Stimulated activated CD4-positive, alpha-beta T cell treated with anti-CD3 and anti-CD28 coated beads, TNF-alpha, amount 100 ng/mL, for 24 hours (primary cell): ENCODE results near the gene SLX4IP.

Source experiments
- DNase-seq, 3 experiments: peaks; one replicate each; pipeline ENCODE4 v3.0.0-alpha.2; 2020; ENCODE audit warnings: low read depth in 3 of 3

The SLX4IP gene

DNA sequence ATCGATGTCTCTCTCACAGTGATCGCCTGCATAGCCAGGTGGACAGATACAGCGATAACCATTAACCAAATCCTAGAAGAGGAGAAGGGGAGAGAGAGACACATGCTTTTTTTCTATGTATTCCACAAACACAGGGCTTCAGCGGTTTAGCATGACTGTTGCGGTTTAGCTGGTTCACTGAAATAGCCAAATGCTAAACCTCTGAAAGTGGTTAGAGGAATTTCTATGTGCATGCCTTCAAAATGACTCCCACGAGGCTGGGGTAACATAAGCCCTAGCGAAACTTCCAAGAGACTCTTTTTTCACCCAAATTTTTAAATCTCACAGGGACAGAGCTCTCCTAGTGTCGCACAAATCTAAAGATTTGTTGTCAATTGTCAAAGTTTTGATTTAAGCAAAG, 213.5 kb downstream of the SLX4IP start:
- DNase-seq = no peak

DNA sequence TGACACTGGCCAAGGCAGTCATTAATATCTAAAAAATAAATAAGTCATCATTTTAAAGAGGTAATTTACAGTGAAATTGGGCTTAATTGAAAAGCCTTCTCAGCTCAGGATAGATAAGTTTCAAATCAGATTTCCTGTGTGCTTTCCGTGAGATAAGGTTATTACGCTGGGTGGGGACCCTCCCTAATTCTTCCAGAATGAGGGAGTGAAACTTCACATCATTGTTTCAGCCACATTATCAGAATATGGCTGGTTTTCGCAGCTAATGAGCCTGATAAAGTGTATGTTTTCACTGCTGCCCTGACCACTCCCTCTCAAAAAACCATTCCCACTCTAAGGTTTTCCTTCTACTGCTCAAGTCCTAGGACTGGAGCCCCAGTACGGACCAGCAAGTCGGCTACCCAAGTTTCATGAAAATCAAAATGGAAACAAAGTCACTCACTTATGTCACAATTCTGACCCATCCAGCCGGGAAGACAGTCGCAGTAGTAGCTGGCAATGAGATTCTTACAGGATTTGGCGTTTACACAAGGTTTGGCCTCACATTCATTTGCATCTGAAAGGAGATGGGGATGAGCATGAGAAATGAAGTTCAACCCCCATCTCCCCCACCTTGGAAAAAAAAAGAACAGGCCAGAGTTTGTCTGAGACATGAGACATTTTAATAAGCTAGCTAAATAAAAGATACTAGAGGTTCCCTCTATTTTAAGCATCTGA, 214.1 kb downstream of the SLX4IP start:
- DNase-seq = no peak

DNA sequence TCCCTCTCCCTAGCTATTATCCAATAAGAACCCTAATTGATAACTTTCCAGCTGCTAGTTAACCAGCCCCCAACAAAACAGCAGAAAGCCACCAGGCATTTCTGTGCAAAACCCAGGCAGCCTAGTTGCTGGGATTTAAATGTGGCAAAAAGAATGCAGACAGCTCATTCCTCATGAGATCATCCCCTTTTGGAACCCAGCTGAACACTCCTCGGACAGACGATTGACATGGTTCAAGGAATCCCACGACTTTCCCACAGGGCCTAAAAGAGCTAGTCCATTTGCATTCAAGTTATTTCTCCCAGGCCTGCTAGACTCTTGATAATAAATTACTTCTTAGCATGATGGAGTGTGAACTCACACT, 214.7 kb downstream of the SLX4IP start:
- no peak for DNase-seq

DNA sequence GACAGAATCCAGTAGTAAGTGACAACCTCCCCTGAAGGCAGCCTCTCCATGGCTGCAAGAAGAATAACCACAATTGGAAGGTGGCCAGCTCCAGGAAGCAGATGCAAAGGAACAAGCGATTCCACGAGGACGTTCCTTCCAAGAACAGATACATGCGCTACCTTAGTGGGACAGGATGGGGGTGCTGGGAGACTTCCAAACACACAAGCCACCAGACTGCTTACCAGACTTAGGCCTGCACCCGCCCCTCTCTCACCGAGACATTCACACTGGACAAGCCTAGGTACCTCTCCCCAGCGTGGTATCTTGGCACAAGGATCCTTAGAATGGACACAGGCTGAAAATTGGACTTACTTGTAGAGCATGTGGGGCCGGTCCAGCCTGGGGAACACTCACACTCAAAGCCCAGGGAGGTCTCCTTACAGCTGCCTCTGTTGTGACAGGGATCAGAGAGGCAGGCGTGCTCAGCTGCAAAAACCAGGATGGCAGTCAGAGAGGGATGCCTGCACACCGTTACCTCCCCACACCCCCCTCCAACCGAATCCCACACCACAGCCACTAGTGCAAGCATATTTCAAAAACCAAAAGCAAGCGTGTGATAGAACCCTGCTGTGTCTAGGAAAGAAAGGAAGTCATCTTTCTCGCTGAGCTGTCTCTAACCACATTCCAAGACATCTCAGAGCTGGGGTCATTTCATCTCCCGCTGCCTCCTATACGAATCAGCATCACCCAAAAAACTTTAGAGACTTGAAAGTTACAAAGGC, 216.3 kb downstream of the SLX4IP start:
- DNase-seq = no peak

DNA sequence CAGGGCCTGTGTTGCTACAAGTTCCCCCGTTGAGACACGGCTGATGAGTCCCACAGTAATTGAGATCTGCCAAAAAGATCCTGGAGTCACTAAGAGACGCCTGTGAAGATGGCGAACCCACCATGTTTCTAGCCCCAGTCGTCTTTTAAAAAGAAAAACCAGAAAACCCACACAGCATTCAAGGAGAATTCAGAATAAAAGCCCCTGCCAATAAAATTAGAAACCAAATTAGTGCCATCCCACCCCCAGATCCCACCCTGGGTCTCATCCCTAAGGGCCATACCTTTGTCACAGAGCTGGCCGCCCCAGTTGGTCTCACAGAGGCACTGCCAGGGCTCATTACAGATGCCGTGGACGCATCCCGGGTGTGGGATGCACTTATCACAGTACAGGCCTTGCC, 217.1 kb downstream of the SLX4IP start:
- DNase-seq = no peak

DNA sequence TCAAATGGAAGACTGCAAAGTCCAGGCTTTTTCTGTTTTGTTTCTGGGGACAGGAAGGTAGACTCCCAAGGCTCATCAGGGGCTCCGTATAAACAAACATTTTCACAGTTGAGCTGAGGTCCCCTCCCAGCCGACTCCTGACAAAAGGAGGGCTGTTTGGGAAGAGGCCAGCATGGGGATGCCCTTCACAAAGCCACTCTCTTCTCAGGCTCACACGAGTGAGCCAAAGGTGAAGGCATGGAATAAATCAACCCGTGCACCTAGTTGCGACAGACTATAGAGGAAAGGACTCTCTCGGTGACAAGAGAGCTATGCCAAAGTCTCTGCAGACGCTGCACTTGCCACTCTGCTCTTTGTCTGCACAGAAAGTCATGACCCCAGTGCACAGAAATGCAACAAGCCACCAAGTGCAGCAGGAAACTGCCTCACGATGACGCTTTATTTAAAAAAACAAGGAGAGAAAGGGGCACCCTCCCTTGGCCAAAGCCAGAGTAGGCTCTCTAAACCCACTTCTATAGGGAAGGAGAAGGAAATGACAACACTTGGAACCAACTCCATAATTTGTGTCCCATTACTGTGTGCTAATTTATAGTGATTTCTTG, 217.7 kb downstream of the SLX4IP start:
- no peak for DNase-seq

DNA sequence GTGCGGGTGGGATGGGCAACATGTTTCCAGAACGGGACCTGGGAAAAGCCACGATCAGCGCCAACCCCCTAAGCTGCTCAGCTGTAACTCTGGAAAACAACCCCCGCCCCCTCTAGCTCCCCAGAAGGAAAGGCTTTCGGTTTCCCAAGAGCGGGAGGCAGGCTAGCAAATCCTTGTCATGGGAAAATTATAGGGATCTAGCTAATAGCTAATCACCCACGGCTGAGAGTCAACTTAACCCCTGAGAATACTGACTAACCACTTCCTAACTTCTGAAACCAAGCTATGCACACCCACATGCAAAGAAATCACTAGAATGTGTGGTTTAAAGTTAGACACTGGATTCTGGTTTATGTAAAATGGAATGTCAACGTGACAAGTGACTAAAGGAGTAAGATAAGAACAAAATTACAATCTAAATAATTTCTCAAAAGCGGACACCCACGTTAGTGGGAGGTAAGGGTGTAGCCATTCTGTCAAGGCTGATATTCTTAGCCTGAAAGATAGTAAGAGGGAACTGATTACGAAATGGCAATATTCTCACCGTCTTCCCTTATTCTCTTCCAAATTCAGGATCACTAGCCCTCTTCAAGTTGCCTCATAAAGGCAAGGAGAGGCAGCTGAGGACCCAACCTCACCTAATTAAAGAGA, 218.6 kb downstream of the SLX4IP start:
- no peak for DNase-seq

DNA sequence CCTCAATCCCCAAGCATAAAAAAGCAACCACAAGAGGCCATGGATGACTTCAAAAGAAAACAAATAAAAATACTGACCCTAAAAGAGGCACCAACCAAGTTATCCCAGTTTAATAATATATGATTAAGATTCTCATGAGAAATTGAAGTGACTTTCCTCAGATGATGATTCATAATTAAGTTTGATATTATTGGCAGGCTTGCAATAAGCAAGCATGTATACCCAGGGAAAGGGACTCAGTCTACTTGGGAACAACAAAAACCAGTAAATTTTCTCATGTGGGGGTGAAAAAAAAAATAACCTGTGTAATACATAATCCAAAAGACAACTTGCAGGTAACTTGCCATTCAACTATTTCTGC, 219.1 kb downstream of the SLX4IP start:
- no peak for DNase-seq

DNA sequence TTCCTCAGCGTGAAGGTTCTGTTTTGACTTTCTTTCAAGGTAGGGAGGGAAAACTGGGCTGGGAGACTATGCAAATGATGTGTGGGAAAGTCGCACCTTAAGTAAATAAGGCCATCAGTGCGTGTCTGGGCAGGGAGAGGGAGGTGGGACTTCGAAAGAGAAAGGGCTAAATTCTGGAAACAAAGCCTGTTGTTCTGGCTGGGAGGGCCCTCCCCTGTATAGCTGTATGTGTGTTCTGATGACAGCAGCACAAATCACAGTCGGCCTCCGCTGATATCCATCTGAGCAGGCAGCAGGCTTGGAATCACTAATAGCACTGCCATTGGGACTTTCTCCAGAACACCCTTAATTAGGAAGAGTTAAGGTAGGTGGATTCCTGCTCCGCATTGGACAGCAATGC, 219.5 kb downstream of the SLX4IP start:
- DNase-seq = no peak

DNA sequence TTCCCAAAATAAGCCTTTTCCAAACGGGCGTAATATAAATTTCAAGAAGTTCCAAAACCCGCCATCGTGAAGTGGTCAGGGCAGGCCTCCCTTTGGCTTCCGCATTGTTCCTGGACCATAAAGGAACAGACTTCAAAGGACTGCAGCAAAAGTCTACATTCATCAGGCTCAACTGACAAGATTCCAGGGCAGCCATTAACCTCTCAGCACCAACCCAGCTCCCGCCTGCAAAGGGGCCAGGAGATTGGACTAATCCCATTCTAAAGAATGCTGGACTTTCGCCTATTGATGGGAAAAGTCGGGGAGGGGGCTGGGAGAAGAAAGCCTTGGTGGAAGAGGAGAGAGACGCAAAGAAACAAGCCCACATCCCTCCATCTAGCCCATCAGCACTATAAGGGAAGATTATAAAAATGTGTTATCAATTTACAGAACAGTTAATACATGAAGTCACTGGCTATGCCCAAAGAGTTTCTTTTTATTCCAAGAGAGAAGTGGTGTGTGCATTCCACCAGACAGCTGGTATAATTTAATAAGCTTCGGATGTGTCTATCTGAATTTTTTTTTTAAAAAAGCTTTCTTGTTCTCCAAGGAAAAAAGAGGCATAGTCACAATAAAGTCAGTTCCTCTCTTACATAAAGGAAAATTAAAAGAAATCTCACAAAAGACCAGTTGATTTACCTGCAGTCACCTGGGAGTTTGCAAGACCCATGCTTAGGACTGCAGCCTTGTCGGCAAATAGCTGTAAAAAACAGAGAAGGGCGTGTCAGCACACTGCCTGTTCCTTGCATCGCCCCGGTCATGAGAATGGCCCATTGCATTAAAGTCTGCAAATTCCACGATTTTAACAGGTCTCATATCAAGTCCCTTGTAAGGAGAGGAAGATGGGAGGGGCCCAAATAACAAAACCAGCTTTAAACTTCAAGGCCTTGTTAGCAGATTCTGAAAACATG, 220.9 kb downstream of the SLX4IP start:
- DNase-seq = no peak

DNA sequence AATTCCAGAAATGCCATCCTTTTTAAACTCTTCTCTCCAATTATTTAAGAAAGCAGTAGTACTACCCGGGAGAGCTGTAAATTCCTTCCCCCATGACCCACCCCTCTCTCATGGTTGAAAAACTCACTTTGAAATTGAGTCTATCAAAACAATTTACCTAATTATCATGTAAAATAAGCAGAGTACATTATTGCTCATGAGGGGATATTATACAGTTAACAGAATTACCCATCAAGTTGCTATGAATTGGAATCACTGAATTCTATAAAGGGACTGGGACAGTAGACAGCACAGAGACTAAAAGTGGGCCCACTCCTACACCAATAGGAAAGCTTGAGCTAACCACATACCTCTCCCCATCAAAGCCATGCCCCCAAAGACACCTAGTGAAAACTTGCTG, 222.3 kb downstream of the SLX4IP start:
- no peak for DNase-seq

DNA sequence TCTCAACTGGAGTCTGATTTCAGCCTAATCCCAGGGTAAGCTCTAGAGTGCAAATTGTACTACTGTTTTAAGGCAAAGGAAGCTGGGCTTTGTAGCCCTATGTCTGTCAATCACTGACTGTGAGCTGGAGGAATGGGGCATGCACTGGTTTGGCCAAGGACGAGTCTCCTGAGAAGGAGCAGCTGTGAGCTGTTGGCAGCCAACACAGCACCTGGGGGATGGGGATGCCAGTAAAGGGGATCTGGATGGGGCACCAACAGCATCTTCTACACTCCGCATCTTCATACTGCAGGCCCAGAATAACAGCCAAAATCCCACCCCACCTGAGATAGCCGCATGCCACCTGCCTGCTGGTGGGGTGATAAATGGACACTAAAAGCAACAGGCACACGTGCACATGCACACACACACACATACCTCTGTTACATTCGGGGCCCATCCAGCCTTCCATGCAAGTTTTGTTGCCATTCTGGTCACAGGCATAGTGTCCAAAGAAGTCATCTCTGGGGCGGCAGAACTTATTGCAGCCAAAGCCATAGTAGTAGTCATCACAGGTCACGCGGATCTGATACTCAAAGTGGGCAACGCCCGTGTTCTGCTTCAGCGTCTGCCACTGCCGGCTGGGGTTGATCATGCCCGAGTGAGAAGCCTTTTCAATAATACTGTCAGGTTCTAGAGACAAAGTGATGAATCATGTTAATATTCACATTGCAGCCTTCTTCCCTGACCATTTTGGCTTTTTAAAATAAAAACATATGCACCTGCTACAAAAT, 223.1 kb downstream of the SLX4IP start:
- no peak for DNase-seq

DNA sequence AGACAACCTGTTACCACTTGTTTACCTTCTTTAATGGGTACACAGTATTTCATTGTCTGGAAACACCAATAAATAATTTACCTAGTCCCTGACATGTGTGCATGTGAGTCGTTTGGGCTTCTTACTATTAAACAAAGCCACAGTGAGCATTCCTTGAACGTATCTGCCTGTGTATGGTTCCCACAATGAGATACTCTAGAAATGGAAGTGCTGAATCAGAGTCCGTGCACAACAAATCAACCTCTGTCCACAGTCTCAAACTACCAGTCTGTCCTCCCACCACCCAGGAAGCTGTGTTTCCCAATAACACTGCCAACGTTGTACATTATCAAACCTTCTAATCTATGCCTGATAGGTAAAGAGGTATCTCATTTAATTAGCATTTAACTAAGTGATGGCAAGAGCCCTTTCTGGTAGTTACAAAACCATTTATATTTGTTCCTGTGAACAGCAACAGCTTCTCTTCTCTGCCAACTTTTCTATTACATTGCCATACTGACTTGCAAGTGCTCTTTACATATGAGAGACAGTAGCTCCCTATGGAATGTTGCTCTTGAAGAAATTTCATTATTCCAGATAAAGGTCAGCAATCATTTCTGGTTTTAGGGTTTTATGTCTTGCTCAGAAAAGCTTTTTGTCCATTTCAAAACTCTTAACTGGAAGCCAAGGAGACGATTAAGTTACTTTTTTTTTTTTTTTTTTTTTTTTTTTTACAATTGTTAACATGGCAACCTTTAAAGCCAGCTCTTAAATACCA, 223.9 kb downstream of the SLX4IP start:
- no peak for DNase-seq

DNA sequence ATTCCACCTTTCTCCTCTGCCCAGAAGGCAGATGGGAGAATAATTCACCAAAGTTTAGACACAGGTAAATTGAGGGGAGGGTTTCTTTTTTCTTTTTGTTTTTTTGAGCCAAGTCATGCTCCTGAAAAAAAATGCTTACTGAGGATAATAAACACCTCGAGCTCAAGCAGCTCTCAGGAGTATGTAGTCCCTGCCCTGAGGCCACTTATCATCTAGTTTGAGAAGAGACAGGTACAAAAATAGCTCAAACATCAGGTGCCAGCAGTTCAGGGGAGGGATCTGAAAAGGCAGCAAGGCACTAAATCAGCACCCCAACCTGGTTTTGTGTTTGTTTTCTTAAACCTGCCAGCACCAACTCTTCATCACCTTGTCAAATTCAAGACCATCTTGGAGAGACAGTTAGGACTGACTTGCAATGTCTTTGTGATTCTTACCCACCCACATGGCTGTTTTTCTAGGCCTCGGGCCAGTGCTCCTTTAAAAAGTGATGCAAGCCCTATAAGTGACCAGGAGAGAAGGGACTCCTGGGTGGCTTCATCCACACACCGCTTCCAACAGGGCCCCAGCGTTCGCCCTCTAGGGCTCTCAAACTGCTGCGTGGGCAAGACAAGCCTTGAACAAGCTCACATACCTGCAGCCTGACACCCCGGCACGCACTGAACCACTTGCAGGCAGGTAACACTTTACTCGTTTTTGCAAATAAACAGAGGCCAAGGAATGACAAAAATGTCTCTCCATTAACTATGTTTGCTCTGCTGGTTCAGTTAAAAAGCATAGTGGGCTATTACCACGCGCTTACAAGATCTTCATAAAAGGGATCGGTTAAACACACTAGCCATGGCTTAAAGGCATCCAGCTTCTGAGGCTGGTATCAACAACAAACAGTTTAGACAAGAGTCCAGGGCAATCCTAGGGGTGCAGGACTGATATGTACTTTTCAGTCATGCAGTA, 224.8 kb downstream of the SLX4IP start:
- no peak for DNase-seq

DNA sequence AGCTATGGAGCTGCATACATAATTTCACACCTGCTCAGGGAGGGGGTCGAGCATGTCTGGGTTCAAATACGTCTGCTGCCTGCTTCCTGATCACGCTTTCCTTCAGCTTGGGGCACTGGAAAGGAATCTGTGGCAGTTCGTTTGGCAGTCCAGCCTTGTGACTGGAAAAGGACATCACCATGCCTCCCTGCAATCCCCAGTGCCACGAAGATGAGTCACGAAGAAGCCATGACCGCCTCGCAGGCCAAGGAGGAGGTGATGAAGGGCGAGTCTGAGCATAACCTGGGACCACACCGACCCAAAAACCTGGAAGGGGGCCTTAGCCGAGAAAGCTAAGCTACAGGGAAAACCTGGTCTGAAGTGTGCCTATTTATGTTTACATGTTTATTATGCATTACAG, 225.6 kb downstream of the SLX4IP start:
- no peak for DNase-seq

DNA sequence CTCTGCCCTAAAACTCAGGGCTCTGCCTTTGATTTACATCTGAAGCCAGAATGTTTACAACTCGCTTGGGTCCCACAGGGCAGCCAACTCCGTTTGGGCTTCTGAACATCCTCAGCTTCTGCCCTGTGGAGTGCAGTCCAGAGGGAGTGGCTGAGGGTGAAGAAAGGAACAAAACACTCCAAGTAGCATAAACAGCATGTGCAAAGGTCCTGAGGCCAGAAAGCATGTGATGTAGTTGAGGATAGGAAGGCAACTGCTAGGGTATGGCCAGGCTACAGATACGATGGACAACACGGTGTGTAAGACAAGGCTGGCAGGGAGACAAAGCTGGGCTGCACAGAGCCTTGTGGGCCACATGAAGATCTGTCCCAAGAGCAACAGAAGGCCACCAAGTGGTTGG, 226.2 kb downstream of the SLX4IP start:
- no peak for DNase-seq

DNA sequence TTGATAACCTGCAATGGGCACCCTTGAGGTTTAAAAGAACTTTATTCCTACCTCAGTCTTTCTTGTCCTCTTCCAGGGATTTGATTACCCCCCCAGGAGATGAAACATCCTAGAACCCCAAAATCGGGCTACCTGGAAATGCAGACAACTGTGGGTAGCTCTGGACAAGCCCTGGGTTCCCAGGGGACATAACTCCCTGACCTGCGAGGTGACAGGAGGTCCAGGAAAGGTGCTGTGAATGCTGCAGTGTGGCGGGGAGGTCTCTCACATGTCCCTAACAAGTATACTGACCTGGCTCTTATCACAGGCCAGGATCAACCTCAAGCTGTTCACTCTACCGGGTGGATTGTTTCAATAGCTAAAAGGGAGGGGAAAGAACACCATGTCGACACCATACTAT, 227.0 kb downstream of the SLX4IP start:
- DNase-seq = no peak

DNA sequence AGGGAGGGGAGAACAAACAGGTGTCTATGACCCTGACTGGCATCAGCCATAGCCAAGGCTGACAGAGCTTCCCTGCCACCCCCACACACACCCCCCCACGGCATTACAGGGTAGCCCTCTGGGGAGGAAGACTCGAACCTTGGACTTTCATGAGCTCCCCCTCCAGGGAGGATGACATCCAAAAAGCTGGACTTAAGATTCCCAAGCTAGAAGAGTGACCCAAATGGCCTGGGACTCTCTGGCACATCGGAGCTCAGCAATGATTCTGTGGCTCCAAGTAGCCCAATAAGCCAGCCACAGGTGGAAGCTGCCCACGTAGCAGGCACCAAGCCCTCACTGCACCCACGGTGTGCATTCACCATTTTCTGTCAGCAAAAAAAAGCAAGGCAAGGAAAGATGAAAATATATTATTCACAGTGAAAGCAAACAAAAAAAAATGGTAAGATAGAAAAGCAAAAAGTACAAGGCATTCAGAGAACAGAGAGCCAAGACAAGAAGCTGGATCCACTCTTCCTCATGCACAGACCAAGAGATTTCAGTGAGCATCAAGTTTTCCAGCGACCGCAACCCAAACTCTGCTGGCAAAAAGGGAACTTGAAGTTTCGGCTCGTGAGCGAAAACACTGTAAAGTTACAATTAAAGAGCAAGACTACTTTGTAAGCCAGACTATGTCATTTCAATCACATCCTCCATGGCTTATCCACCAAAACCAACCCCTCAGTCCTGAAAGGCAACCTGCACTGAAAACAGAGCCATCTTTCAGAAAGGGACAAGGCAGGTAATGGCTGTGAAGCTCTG, 227.8 kb downstream of the SLX4IP start:
- no peak for DNase-seq
